ENCODE data around the gene RHOU.

RHOU gene

GRCh38 chr1:228723921-228724320 lies 11.4 kb upstream of the RHOU start:
- TF ChIP-seq CTCF (IDR thresholded peaks at IDR 0.05; ENCODE audit: low read depth, low read length), result no peak
- no peak for DNase-seq (ENCODE audit: extremely low read depth, low read depth)

- TF ChIP-seq CTCF (IDR thresholded peaks at IDR 0.05; ENCODE audit: low read depth, low read length), result no peak
Observed at GRCh38 chr1:228725178-228725577, 10.1 kb upstream of the RHOU start.

GRCh38 chr1:228727681-228728171 lies 7.6 kb upstream of the RHOU start:
- no peak for DNase-seq (ENCODE audit: extremely low read depth, low read depth)

More at GRCh38 chr1:228725178-228725577, 10.1 kb upstream of the RHOU start:
- no peak for DNase-seq (ENCODE audit: extremely low read depth, low read depth)

DNA sequence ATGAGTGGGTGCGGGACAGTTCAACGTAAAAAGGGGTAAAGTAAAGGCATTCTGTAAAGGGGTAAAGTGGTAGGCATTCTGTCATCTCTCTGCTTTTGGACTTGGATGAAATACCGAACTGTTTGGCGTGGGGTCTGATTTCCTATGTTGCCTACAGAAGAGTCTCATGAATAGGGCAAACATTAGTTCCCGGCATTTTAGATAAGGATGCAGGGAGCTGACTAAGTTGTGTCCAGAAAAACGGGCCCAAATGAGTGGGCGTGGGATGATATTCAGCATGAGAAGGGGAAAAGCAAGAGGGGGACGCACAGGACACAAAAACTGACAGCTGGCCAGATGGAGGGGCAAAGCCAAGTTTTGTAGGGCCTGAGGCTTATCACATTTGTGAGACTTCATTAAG lies 2.9 kb upstream of the RHOU start:
- DNase-seq (ENCODE audit: extremely low read depth, low read depth), result no peak
- TF ChIP-seq CTCF (IDR thresholded peaks at IDR 0.05; ENCODE audit: low read depth, low read length), result no peak

More at GRCh38 chr1:228727681-228728171, 7.6 kb upstream of the RHOU start:
- TF ChIP-seq CTCF (IDR thresholded peaks at IDR 0.05; ENCODE audit: low read depth, low read length), result no peak

- TF ChIP-seq CTCF (IDR thresholded peaks at IDR 0.05; ENCODE audit: low read depth, low read length), result no peak
- DNase-seq (ENCODE audit: extremely low read depth, low read depth), result no peak
Observed at GRCh38 chr1:228733576-228733975, 1.7 kb upstream of the RHOU start.

DNA sequence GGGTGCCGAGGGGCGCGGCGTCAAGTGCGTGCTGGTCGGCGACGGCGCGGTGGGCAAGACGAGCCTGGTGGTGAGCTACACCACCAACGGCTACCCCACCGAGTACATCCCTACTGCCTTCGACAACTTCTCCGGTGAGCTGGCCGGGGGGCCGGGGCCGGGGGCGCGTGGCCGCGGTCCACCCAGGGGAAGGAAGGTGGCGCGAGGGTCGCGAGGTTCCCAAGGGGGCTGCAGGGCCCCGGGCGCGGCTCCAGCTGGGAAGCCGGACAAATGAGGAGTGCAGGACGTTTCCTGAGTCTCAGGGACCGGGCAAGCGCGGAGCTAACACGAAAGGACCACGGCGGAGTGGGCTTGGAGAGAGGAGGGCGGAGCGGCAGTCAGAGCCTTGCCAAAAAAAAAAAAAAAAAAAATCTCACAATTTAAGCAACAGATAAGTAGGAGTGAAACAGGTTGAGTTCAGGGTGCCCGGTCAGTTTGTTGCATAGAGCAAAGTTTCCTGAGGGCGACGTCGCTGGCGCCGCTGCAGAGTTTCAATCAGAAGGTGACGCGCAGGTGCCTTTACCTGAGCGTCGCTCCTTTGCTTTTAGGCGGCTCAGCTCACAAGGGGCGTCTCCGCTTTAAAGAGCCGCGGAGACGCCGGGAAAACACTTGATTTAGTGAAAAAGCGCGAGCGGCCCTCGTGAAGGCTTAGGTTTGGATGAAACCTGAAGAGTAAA lies 750 bp downstream of the RHOU start:
- no peak for DNase-seq (ENCODE audit: extremely low read depth, low read depth)
- no peak for TF ChIP-seq CTCF (IDR thresholded peaks at IDR 0.05; ENCODE audit: low read depth, low read length)

GRCh38 chr1:228736844-228737445 lies 1.7 kb downstream of the RHOU start:
- DNase-seq (ENCODE audit: extremely low read depth, low read depth), result no peak
- no peak for TF ChIP-seq CTCF (IDR thresholded peaks at IDR 0.05; ENCODE audit: low read depth, low read length)
